Measurements from ENCODE around the gene RAP1B. TPM values are rescaled to one million over a fixed set of nuclear protein-coding genes. Genes with fewer than 3 reads are reported as not detected.

RAP1B gene
- 310 TPM for polyA plus RNA-seq (2013)

GRCh38 chr12:68610370-68611093 lies at the start of gene RAP1B:
Gene RAP1B (plus strand): TSS chr12:68610899. CDS start chr12:68648725, 37,826 bp downstream.
- Histone ChIP-seq H3K4me1 (ENCODE audit: control extremely low read depth in 1 of 4, control insufficient read depth in 4 of 4, insufficient read depth in 4 of 4, low read length in 3 of 4) (peaks cover 30 to 51% (median 33%) of the 10 kb centered on the region in 4 experiments), H3K27ac (ENCODE audit: insufficient read depth in 1 of 2, low read depth in 1 of 2, low read length in 2 of 2, poor library complexity in 1 of 2, severe bottlenecking in 2 of 2) (peak within 1 kb of the TSS; percentile 92 to 97), H3K36me3 (ENCODE audit: control insufficient read depth in 4 of 4, insufficient read depth in 4 of 4, low read length in 3 of 4) (peaks cover 0 to 6% (median 5%) of the 10 kb centered on the region in 4 experiments), H3K9me3 (ENCODE audit: control extremely low read depth in 1 of 5, control insufficient read depth in 4 of 5, insufficient read depth in 2 of 5, low read depth in 1 of 5, low read length in 4 of 5) (no peaks in the 10 kb centered on the region), H3K27me3 (replicated peaks in 2 of 5; ENCODE audit: control insufficient read depth in 4 of 5, insufficient read depth in 5 of 5, low read length in 4 of 5) (no peaks in the 10 kb centered on the region), H3K4me3 (ENCODE audit: control insufficient read depth in 1 of 7, extremely low read depth in 1 of 7, insufficient read depth in 4 of 7, low read depth in 2 of 7, low read length in 6 of 7) (peak within 1 kb of the TSS; percentile 87 to 100 (median 97))
- DNase-seq, result peak; percentile 89 to 93 (median 93)
- ChIA-PET CTCF (interaction anchor here (0.7 to 1.2 kb wide), 3 partner anchors 17 to 277 kb away, joined by 3 to 4 read pairs (median 3); no protein-coding TSS in a partner anchor), POLR2A (interaction anchor here (0.8 to 1.1 kb wide), 7 partner anchors 25 to 276 kb away, joined by 3 to 5 read pairs (median 4); no protein-coding TSS in a partner anchor)
- 0% methylated on average over 82 of the region's 84 CpGs for WGBS (ENCODE audit: insufficient coverage)

DNA sequence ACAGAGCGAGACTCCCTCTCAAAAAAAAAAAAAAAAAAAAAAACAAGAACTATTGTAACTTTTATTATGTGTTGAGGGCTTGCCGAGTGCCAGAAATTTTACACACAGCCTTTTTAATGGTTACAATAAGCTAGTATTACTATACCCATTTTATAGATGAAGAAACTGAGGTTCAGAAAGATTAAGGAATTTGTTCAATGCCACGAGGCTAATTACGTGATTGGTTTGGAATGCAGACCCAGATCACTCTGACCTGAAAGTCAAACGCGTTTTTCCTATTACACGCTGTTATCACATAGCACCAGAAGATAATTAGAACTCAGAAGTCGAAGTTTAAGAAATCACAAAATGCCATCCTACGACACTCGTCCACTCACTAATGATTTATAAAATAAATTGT lies 48.9 kb upstream of the RAP1B start:
- no peaks in the 10 kb centered on the region for H3K27me3 ChIP-seq (replicated peaks in 2 of 5; ENCODE audit: control insufficient read depth in 4 of 5, insufficient read depth in 5 of 5, low read length in 4 of 5)
- POLR2A ChIA-PET, result interaction anchor here (0.7 kb wide), 1 partner anchor 25 kb away, joined by 9 read pairs; no protein-coding TSS in a partner anchor
- H3K4me3 ChIP-seq (ENCODE audit: control insufficient read depth in 1 of 7, extremely low read depth in 1 of 7, insufficient read depth in 4 of 7, low read depth in 2 of 7, low read length in 6 of 7), result no peak overlapping the region
- no peak for DNase-seq
- peaks cover 0 to 25% (median 16%) of the 10 kb centered on the region in 4 experiments for H3K4me1 ChIP-seq (ENCODE audit: control extremely low read depth in 1 of 4, control insufficient read depth in 4 of 4, insufficient read depth in 4 of 4, low read length in 3 of 4)
- no peak overlapping the region for H3K27ac ChIP-seq (ENCODE audit: insufficient read depth in 1 of 2, low read depth in 1 of 2, low read length in 2 of 2, poor library complexity in 1 of 2, severe bottlenecking in 2 of 2)
- H3K36me3 ChIP-seq (ENCODE audit: control insufficient read depth in 4 of 4, insufficient read depth in 4 of 4, low read length in 3 of 4), result no peaks in the 10 kb centered on the region
- 100% methylated on average over 2 of the region's 10 CpGs for WGBS (ENCODE audit: insufficient coverage)
- CTCF ChIA-PET, result interaction anchor here (0.6 to 1.0 kb wide), 2 partner anchors 11 to 14 kb away, joined by 3 read pairs; no protein-coding TSS in a partner anchor
- no peaks in the 10 kb centered on the region for H3K9me3 ChIP-seq (ENCODE audit: control extremely low read depth in 1 of 5, control insufficient read depth in 4 of 5, insufficient read depth in 2 of 5, low read depth in 1 of 5, low read length in 4 of 5)

GRCh38 chr12:68564166-68564565 lies 46.5 kb upstream of the RAP1B start:
- no peak for DNase-seq
- Histone ChIP-seq H3K36me3 (ENCODE audit: control insufficient read depth in 4 of 4, insufficient read depth in 4 of 4, low read length in 3 of 4) (no peaks in the 10 kb centered on the region), H3K4me3 (ENCODE audit: control insufficient read depth in 1 of 7, extremely low read depth in 1 of 7, insufficient read depth in 4 of 7, low read depth in 2 of 7, low read length in 6 of 7) (no peak overlapping the region), H3K27me3 (replicated peaks in 2 of 5; ENCODE audit: control insufficient read depth in 4 of 5, insufficient read depth in 5 of 5, low read length in 4 of 5) (no peaks in the 10 kb centered on the region), H3K4me1 (ENCODE audit: control extremely low read depth in 1 of 4, control insufficient read depth in 4 of 4, insufficient read depth in 4 of 4, low read length in 3 of 4) (peaks cover 0 to 25% (median 16%) of the 10 kb centered on the region in 4 experiments), H3K9me3 (ENCODE audit: control extremely low read depth in 1 of 5, control insufficient read depth in 4 of 5, insufficient read depth in 2 of 5, low read depth in 1 of 5, low read length in 4 of 5) (no peaks in the 10 kb centered on the region), H3K27ac (ENCODE audit: insufficient read depth in 1 of 2, low read depth in 1 of 2, low read length in 2 of 2, poor library complexity in 1 of 2, severe bottlenecking in 2 of 2) (no peak overlapping the region)
- ChIA-PET CTCF (interaction anchor here (1.8 to 1.9 kb wide), 2 partner anchors 14 to 230 kb away, joined by 5 to 7 read pairs; no protein-coding TSS in a partner anchor), POLR2A (interaction anchor here (0.7 kb wide), 1 partner anchor 45 kb away, joined by 3 read pairs; no protein-coding TSS in a partner anchor)
- 92% methylated on average over 1 of the region's 1 CpG for WGBS (ENCODE audit: insufficient coverage)

DNA sequence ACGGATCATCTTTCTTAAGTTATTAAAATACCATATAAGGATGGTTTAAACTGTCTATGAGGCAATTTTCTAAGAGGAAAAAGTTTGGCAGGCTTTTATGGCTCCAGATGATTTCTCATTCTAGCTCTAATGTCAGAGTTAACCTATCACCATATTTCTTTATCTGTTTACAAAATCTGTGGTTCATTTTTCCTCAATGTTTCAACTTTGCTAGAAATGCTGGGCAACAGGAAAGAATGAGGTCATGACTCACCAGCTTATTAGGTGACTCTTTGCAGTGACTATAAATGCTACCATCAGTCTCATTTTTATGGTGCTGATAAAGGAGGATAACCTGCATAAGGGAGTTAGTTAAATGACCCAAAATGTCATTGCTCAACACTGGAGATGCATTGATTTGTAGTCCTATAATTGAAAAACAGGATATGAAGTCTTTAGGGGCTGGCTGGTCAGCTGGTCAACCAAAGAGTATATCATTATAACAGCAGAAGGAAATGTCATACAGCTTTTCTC lies 45.3 kb upstream of the RAP1B start:
- Histone ChIP-seq H3K27me3 (replicated peaks in 2 of 5; ENCODE audit: control insufficient read depth in 4 of 5, insufficient read depth in 5 of 5, low read length in 4 of 5) (no peaks in the 10 kb centered on the region), H3K27ac (ENCODE audit: insufficient read depth in 1 of 2, low read depth in 1 of 2, low read length in 2 of 2, poor library complexity in 1 of 2, severe bottlenecking in 2 of 2) (no peak overlapping the region), H3K9me3 (ENCODE audit: control extremely low read depth in 1 of 5, control insufficient read depth in 4 of 5, insufficient read depth in 2 of 5, low read depth in 1 of 5, low read length in 4 of 5) (no peaks in the 10 kb centered on the region), H3K4me3 (ENCODE audit: control insufficient read depth in 1 of 7, extremely low read depth in 1 of 7, insufficient read depth in 4 of 7, low read depth in 2 of 7, low read length in 6 of 7) (peak overlapping the region in 1 of 7 experiments; percentile 23), H3K4me1 (ENCODE audit: control extremely low read depth in 1 of 4, control insufficient read depth in 4 of 4, insufficient read depth in 4 of 4, low read length in 3 of 4) (peaks cover 0 to 16% (median 9%) of the 10 kb centered on the region in 4 experiments), H3K36me3 (ENCODE audit: control insufficient read depth in 4 of 4, insufficient read depth in 4 of 4, low read length in 3 of 4) (no peaks in the 10 kb centered on the region)
- DNase-seq, result peak; percentile 50 to 88 (median 80)
- no CpG with 5 or more reads among the region's 1 CpG for WGBS (ENCODE audit: insufficient coverage)
- POLR2A ChIA-PET, result interaction anchor here (0.6 kb wide), 1 partner anchor 23 kb away, joined by 3 read pairs; no protein-coding TSS in a partner anchor
- CTCF ChIA-PET, result interaction anchor here (0.9 to 1.9 kb wide), 5 partner anchors 13 to 231 kb away, joined by 3 to 7 read pairs (median 3); no protein-coding TSS in a partner anchor

- POLR2A ChIA-PET, result interaction anchor here (0.6 kb wide), 1 partner anchor 10 kb away, joined by 3 read pairs; no protein-coding TSS in a partner anchor
- WGBS (ENCODE audit: insufficient coverage), result 93% methylated on average over 2 of the region's 3 CpGs
- CTCF ChIA-PET, result no interaction called here
These were observed 41.7 kb upstream of the RAP1B start for GRCh38 chr12:68568922-68569569.

GRCh38 chr12:68572661-68573060 lies 38.0 kb upstream of the RAP1B start:
- Histone ChIP-seq H3K36me3 (ENCODE audit: control insufficient read depth in 4 of 4, insufficient read depth in 4 of 4, low read length in 3 of 4) (no peaks in the 10 kb centered on the region), H3K4me3 (ENCODE audit: control insufficient read depth in 1 of 7, extremely low read depth in 1 of 7, insufficient read depth in 4 of 7, low read depth in 2 of 7, low read length in 6 of 7) (no peak overlapping the region), H3K27me3 (replicated peaks in 2 of 5; ENCODE audit: control insufficient read depth in 4 of 5, insufficient read depth in 5 of 5, low read length in 4 of 5) (no peaks in the 10 kb centered on the region), H3K4me1 (ENCODE audit: control extremely low read depth in 1 of 4, control insufficient read depth in 4 of 4, insufficient read depth in 4 of 4, low read length in 3 of 4) (peaks cover 0 to 6% (median 3%) of the 10 kb centered on the region in 4 experiments), H3K9me3 (ENCODE audit: control extremely low read depth in 1 of 5, control insufficient read depth in 4 of 5, insufficient read depth in 2 of 5, low read depth in 1 of 5, low read length in 4 of 5) (no peaks in the 10 kb centered on the region), H3K27ac (ENCODE audit: insufficient read depth in 1 of 2, low read depth in 1 of 2, low read length in 2 of 2, poor library complexity in 1 of 2, severe bottlenecking in 2 of 2) (no peak overlapping the region)
- DNase-seq, result no peak
- CTCF ChIA-PET, result interaction anchor here (1.0 to 2.0 kb wide), 4 partner anchors 10 to 23 kb away, joined by 3 to 7 read pairs (median 4); no protein-coding TSS in a partner anchor
- WGBS (ENCODE audit: insufficient coverage), result no CpG with 5 or more reads among the region's 2 CpGs
- POLR2A ChIA-PET, result no interaction called here

More at GRCh38 chr12:68568922-68569569, 41.7 kb upstream of the RAP1B start:
- Histone ChIP-seq H3K9me3 (ENCODE audit: control extremely low read depth in 1 of 5, control insufficient read depth in 4 of 5, insufficient read depth in 2 of 5, low read depth in 1 of 5, low read length in 4 of 5) (no peaks in the 10 kb centered on the region), H3K27me3 (replicated peaks in 2 of 5; ENCODE audit: control insufficient read depth in 4 of 5, insufficient read depth in 5 of 5, low read length in 4 of 5) (no peaks in the 10 kb centered on the region), H3K36me3 (ENCODE audit: control insufficient read depth in 4 of 4, insufficient read depth in 4 of 4, low read length in 3 of 4) (no peaks in the 10 kb centered on the region), H3K27ac (ENCODE audit: insufficient read depth in 1 of 2, low read depth in 1 of 2, low read length in 2 of 2, poor library complexity in 1 of 2, severe bottlenecking in 2 of 2) (no peak overlapping the region), H3K4me3 (ENCODE audit: control insufficient read depth in 1 of 7, extremely low read depth in 1 of 7, insufficient read depth in 4 of 7, low read depth in 2 of 7, low read length in 6 of 7) (no peak overlapping the region), H3K4me1 (ENCODE audit: control extremely low read depth in 1 of 4, control insufficient read depth in 4 of 4, insufficient read depth in 4 of 4, low read length in 3 of 4) (peaks cover 0 to 19% (median 9%) of the 10 kb centered on the region in 4 experiments)
- no peak for DNase-seq
